Upper lobe of left lung (tissue), 6 donors: Measurements from ENCODE around the gene ZNF484. TPM values are rescaled to one million over a fixed set of nuclear protein-coding genes. Genes with fewer than 3 reads are reported as not detected.
A peak's percentile ranks its signal among the peaks of the same experiment; 100 is the strongest.
"Not testable (repeated sequence)": the region's sequence is repeated elsewhere in the genome, so short reads cannot be mapped to it uniquely, and the experiment has no call there.

Source experiments
- ATAC-seq, 2 donors: fragments of 200-7000 bp; cut with Tn5 transposase; one replicate each; pipeline ENCODE4 v1.9.1; 2022; ENCODE audit warnings: mild to moderate bottlenecking in 2 of 2, moderate library complexity in 2 of 2; ENCODE audit not compliant: low FRiP score in 2 of 2
- DNase-seq, 2 donors: peaks; one replicate each; pipeline ENCODE4 v3.0.0-alpha.2; 2019 to 2020
- H3K27ac ChIP-seq, 4 donors: fragments of 200-600 bp; sonication (generic); one replicate each; pipeline ENCODE4 v1.5.1; 2016 to 2019
- H3K27me3 ChIP-seq, 4 donors: fragments of 200-600 bp; sonication (generic); one replicate each; pipeline ENCODE4 v1.5.1; 2017 to 2019
- H3K36me3 ChIP-seq, 4 donors: fragments of 200-600 bp; sonication (generic); one replicate each; pipeline ENCODE4 v1.5.1; 2016 to 2019
- H3K4me1 ChIP-seq, 4 donors: fragments of 200-600 bp; sonication (generic); one replicate each; pipeline ENCODE4 v1.5.1; 2018 to 2019
- H3K4me3 ChIP-seq, 4 donors: fragments of 200-600 bp; sonication (generic); one replicate each; pipeline ENCODE4 v1.5.1; 2017 to 2019; ENCODE audit warnings: mild to moderate bottlenecking in 2 of 4, moderate library complexity in 1 of 4
- H3K9me3 ChIP-seq, 4 donors: fragments of 200-600 bp; sonication (generic); one replicate each; pipeline ENCODE4 v1.5.1; 2018 to 2019
- CTCF ChIP-seq, 6 experiments: fragments of 450-650 bp in 4 of 6; fragments of 200-600 bp in 2 of 6; sonication (generic) in 2 of 6; IDR thresholded peaks; one replicate each; pipeline ENCODE4 v1.5.1; 2016 to 2019; ENCODE audit warnings: antibody characterized with exemption in 6 of 6
- EP300 ChIP-seq, 4 donors: sonication (generic); formaldehyde crosslinking; IDR thresholded peaks; one replicate each; pipeline ENCODE4 v1.5.1; 2017; ENCODE audit warnings: antibody characterized with exemption in 4 of 4, control low read depth in 2 of 4
- POLR2A ChIP-seq, 4 donors: fragments of 450-650 bp; IDR thresholded peaks; one replicate each; pipeline ENCODE4 v1.5.1; 2016 to 2017; ENCODE audit warnings: antibody characterized with exemption in 4 of 4, mild to moderate bottlenecking in 2 of 4
- POLR2AphosphoS5 ChIP-seq, 2 donors: sonication (generic); formaldehyde crosslinking; IDR thresholded peaks; one replicate each; pipeline ENCODE4 v1.5.1; 2017; ENCODE audit warnings: antibody characterized with exemption in 2 of 2
- WGBS, 2 donors: methylation state at CpG; one replicate each; pipeline ENCODE4 v1.1.5; 2017 to 2018; 5-methylcytosine and 5-hydroxymethylcytosine counted together
- total RNA-seq, 6 donors: library from RNA; depleted of rRNA in 4 of 6; stranded (reverse); fragments of >200 nt in 4 of 6; gene quantifications; one replicate each; pipeline versions ENCODE4 v1.1.0 to v1.2.1, GENCODE V29; 2016 to 2021
- donor health status: DM: no; HTN: no; CAD: no; lungs with moderate emphysema.
- donor health status: DM: no; HTN: yes; CAD: no; lungs with severe emphysema.

ZNF484 gene
- total RNA-seq, 6 donors from 2014 or later = 5.4 to 15.4 (median 8.9) TPM

- ATAC-seq (no peak), DNase-seq (peak in 1 of 2 donors; percentile 59)
- no peaks in the 10 kb centered on the region for H3K4me1 ChIP-seq
- TF ChIP-seq EP300 (IDR thresholded peaks at IDR 0.05) (no peak), CTCF (IDR thresholded peaks at IDR 0.05) (no peak), POLR2A (IDR thresholded peaks at IDR 0.05) (no peak), POLR2AphosphoS5 (IDR thresholded peaks at IDR 0.05) (no peak)
- no peak overlapping the region for H3K27ac ChIP-seq
- no peaks in the 10 kb centered on the region for H3K27me3 ChIP-seq
- H3K4me3 ChIP-seq = no peak overlapping the region
- H3K9me3 ChIP-seq = peaks cover 9 to 44% (median 27%) of the 10 kb centered on the region in 4 donors
- H3K36me3 ChIP-seq = no peaks in the 10 kb centered on the region
- WGBS, 2 donors = 97 to 98% methylated on average over 25 of the region's 25 CpGs
Measured at GRCh38 chr9:92837191-92837590, 40.6 kb downstream of the ZNF484 start.

- Histone ChIP-seq H3K4me3 (no peak overlapping the region), H3K27me3 (no peaks in the 10 kb centered on the region), H3K9me3 (peaks cover 0 to 12% (median 6%) of the 10 kb centered on the region in 4 donors), H3K36me3 (no peaks in the 10 kb centered on the region), H3K27ac (no peak overlapping the region), H3K4me1 (no peaks in the 10 kb centered on the region)
- 78 to 86% methylated on average over 2 of the region's 2 CpGs for WGBS, 2 donors
- no peak for DNase-seq
- ATAC-seq = no peak
- TF ChIP-seq CTCF (IDR thresholded peaks at IDR 0.05) (no peak), POLR2AphosphoS5 (IDR thresholded peaks at IDR 0.05) (no peak), EP300 (IDR thresholded peaks at IDR 0.05) (no peak), POLR2A (IDR thresholded peaks at IDR 0.05) (no peak)
Measured at GRCh38 chr9:92829420-92829819, 48.4 kb downstream of the ZNF484 start.

- not testable (repeated sequence) for ATAC-seq, H3K4me1 ChIP-seq, DNase-seq, H3K27me3 ChIP-seq, H3K27ac ChIP-seq, H3K9me3 ChIP-seq, H3K4me3 ChIP-seq, H3K36me3 ChIP-seq
- 80 to 81% methylated on average over 2 of the region's 2 CpGs for WGBS, 2 donors
Measured at GRCh38 chr9:92825065-92825464, 52.8 kb downstream of the ZNF484 start.

- H3K4me1 ChIP-seq = no peaks in the 10 kb centered on the region
Measured at GRCh38 chr9:92820964-92821363, 56.9 kb downstream of the ZNF484 start.

GRCh38 chr9:92819898-92820297 is 57.9 kb downstream of the ZNF484 start:
- DNase-seq, H3K27me3 ChIP-seq, H3K27ac ChIP-seq, ATAC-seq, H3K9me3 ChIP-seq, H3K36me3 ChIP-seq, H3K4me1 ChIP-seq, H3K4me3 ChIP-seq: not testable (repeated sequence)
- 88 to 90% methylated on average over 1 of the region's 1 CpG for WGBS, 2 donors

More at GRCh38 chr9:92820964-92821363, 56.9 kb downstream of the ZNF484 start:
- Histone ChIP-seq H3K27ac (no peak overlapping the region), H3K36me3 (no peaks in the 10 kb centered on the region), H3K4me3 (no peak overlapping the region), H3K9me3 (no peaks in the 10 kb centered on the region), H3K27me3 (peaks cover 0 to 3% (median 0%) of the 10 kb centered on the region in 4 donors)
- 68 to 78% methylated on average over 3 of the region's 3 CpGs for WGBS, 2 donors
- TF ChIP-seq POLR2AphosphoS5 (IDR thresholded peaks at IDR 0.05) = no peak
- TF ChIP-seq EP300 (IDR thresholded peaks at IDR 0.05) = no peak
- TF ChIP-seq POLR2A (IDR thresholded peaks at IDR 0.05) = no peak
- TF ChIP-seq CTCF (IDR thresholded peaks at IDR 0.05) = no peak
- ATAC-seq (no peak), DNase-seq (no peak)

GRCh38 chr9:92809629-92810326 is 68.1 kb downstream of the ZNF484 start:
- Histone ChIP-seq H3K4me3 (peak overlapping the region in 1 of 4 donors; percentile 31), H3K4me1 (peaks cover 24 to 34% (median 29%) of the 10 kb centered on the region in 4 donors), H3K27me3 (peaks cover 2 to 47% (median 38%) of the 10 kb centered on the region in 4 donors)
- not testable (repeated sequence) for H3K27ac ChIP-seq, H3K9me3 ChIP-seq, ATAC-seq, H3K36me3 ChIP-seq
- 12 to 28% methylated on average over 10 to 33 of the region's 34 CpGs for WGBS, 2 donors
- DNase-seq = peak in 1 of 2 donors; percentile 66
